Smooth muscle cell (in vitro differentiated cells): Measurements from ENCODE around the gene HIGD1A. TPM values are rescaled to one million over a fixed set of nuclear protein-coding genes. Genes with fewer than 3 reads are reported as not detected.

Experiments used
- DNase-seq: peaks from one replicate; lab custom pipeline; 2025; ENCODE audit not compliant: unreplicated experiment; lab: John Stamatoyannopoulos, UW
- H2AFZ ChIP-seq: fragments of 200-600 bp; sonication (generic); 2 replicates; pipeline ENCODE4 v1.6.0; 2016; ENCODE audit warnings: antibody characterized with exemption, low read depth, mild to moderate bottlenecking
- H3F3A ChIP-seq: fragments of 200-600 bp; sonication (generic); 2 replicates; pipeline ENCODE4 v1.6.0; 2017; ENCODE audit warnings: antibody characterized with exemption, low read depth
- H3K27ac ChIP-seq: fragments of 200-600 bp; sonication (generic); 2 replicates; pipeline ENCODE4 v1.5.1; 2016; ENCODE audit warnings: low read depth, mild to moderate bottlenecking
- H3K27me3 ChIP-seq: fragments of 200-600 bp; sonication (generic); 2 replicates; pipeline ENCODE4 v1.6.1; 2016; ENCODE audit warnings: low read depth, mild to moderate bottlenecking
- H3K36me3 ChIP-seq: fragments of 200-600 bp; sonication (generic); 2 replicates; pipeline ENCODE4 v1.5.1; 2016; ENCODE audit warnings: low read depth
- H3K4me1 ChIP-seq: fragments of 200-600 bp; sonication (generic); 2 replicates; pipeline ENCODE4 v1.5.1; 2016; ENCODE audit warnings: low read depth
- H3K4me2 ChIP-seq: fragments of 200-600 bp; sonication (generic); 2 replicates; pipeline ENCODE4 v1.6.0; 2016; ENCODE audit warnings: mild to moderate bottlenecking
- H3K4me3 ChIP-seq: fragments of 200-600 bp; sonication (generic); 2 replicates; pipeline ENCODE4 v1.5.1; 2016; ENCODE audit warnings: mild to moderate bottlenecking
- H3K79me2 ChIP-seq: fragments of 200-600 bp; sonication (generic); 2 replicates; pipeline ENCODE4 v1.6.0; 2016; ENCODE audit warnings: low read depth, mild to moderate bottlenecking
- H3K9ac ChIP-seq: fragments of 200-600 bp; sonication (generic); 2 replicates; pipeline ENCODE4 v1.6.0; 2016; ENCODE audit warnings: low read depth
- H3K9me3 ChIP-seq: fragments of 200-600 bp; sonication (generic); replicated peaks from 2 replicates; pipeline ENCODE4 v1.5.1; 2016; ENCODE audit warnings: low read depth
- H4K20me1 ChIP-seq: fragments of 200-600 bp; sonication (generic); 2 replicates; pipeline ENCODE4 v1.6.0; 2016; ENCODE audit warnings: low read depth
- CTCF ChIP-seq: fragments of 200-600 bp; sonication (generic); IDR thresholded peaks from 2 replicates; pipeline ENCODE4 v1.5.1; 2017; ENCODE audit warnings: borderline replicate concordance, mild to moderate bottlenecking, antibody characterized with exemption; ENCODE audit not compliant: insufficient read depth, poor library complexity, severe bottlenecking
- WGBS: methylation state at CpG from one replicate; pipeline ENCODE4 v1.1.7; 2016; ENCODE audit warnings: low lambda C conversion rate; 5-methylcytosine and 5-hydroxymethylcytosine counted together
- polyA plus RNA-seq: library from polyadenylated mRNA; unstranded; fragments of >200 nt; fragmentation: Nextera tagmentation; extraction: Ambion mirVana; gene quantifications from 2 replicates; pipeline ENCODE4 v1.2.1, GENCODE V29; 2016
- total RNA-seq: library from RNA; depleted of rRNA; stranded (reverse); fragments of >200 nt; gene quantifications from 2 replicates; pipeline ENCODE4 v1.2.3, GENCODE V29; 2014

HIGD1A gene
- total and polyA plus RNA-seq, 2 experiments from 2014 or later: 159 to 339 TPM

- no peak for TF ChIP-seq CTCF
- Histone ChIP-seq H3K79me2 (no peaks in the 10 kb centered on the region), H3K4me2 (no peak overlapping the region), H3K36me3 (no peaks in the 10 kb centered on the region), H2AFZ (no peak overlapping the region), H3K9ac (no peak overlapping the region), H3K9me3 (no peaks in the 10 kb centered on the region), H3K27me3 (no peaks in the 10 kb centered on the region), H3K4me1 (no peaks in the 10 kb centered on the region), H3K4me3 (no peak overlapping the region), H3K27ac (no peak overlapping the region), H3F3A (no peaks in the 10 kb centered on the region), H4K20me1 (no peaks in the 10 kb centered on the region)
- no peak for DNase-seq
- WGBS: 95% methylated on average over 9 of the region's 9 CpGs
Measured at GRCh38 chr3:42752441-42752840, 51.8 kb downstream of the HIGD1A start.

- H3K9ac ChIP-seq: no peak overlapping the region
Measured at GRCh38 chr3:42751609-42752008, 52.7 kb downstream of the HIGD1A start.

GRCh38 chr3:42750834-42751233, 53.5 kb downstream of the HIGD1A start:
- Histone ChIP-seq H2AFZ (no peak overlapping the region), H3K36me3 (no peaks in the 10 kb centered on the region), H3K4me2 (no peak overlapping the region), H3F3A (no peaks in the 10 kb centered on the region), H3K27ac (no peak overlapping the region), H3K79me2 (no peaks in the 10 kb centered on the region), H3K27me3 (no peaks in the 10 kb centered on the region), H3K4me1 (peaks cover 3% of the 10 kb centered on the region), H3K9me3 (no peaks in the 10 kb centered on the region), H4K20me1 (no peaks in the 10 kb centered on the region), H3K4me3 (no peak overlapping the region), H3K9ac (no peak overlapping the region)
- TF ChIP-seq CTCF: no peak
- DNase-seq: no peak
- WGBS: 97% methylated on average over 7 of the region's 7 CpGs

More at GRCh38 chr3:42751609-42752008, 52.7 kb downstream of the HIGD1A start:
- no peaks in the 10 kb centered on the region for H3K36me3 ChIP-seq
- no peaks in the 10 kb centered on the region for H3K4me1 ChIP-seq
- no peak overlapping the region for H3K4me2 ChIP-seq
- H3F3A ChIP-seq: no peaks in the 10 kb centered on the region
- no peak for TF ChIP-seq CTCF
- H2AFZ ChIP-seq: no peak overlapping the region
- no peak for DNase-seq
- no peak overlapping the region for H3K4me3 ChIP-seq
- no peaks in the 10 kb centered on the region for H3K9me3 ChIP-seq
- no peak overlapping the region for H3K27ac ChIP-seq
- H3K27me3 ChIP-seq: no peaks in the 10 kb centered on the region
- WGBS: 95% methylated on average over 9 of the region's 9 CpGs
- H3K79me2 ChIP-seq: no peaks in the 10 kb centered on the region
- H4K20me1 ChIP-seq: no peaks in the 10 kb centered on the region

- H3K27ac ChIP-seq: no peak overlapping the region
- H3K4me2 ChIP-seq: no peak overlapping the region
- no peak overlapping the region for H3K4me3 ChIP-seq
- H3K79me2 ChIP-seq: no peaks in the 10 kb centered on the region
- peaks cover 3% of the 10 kb centered on the region for H3K4me1 ChIP-seq
- no peak overlapping the region for H2AFZ ChIP-seq
- DNase-seq: no peak
- TF ChIP-seq CTCF: peak; percentile 32
- H3K27me3 ChIP-seq: no peaks in the 10 kb centered on the region
- no peak overlapping the region for H3K9ac ChIP-seq
- no peaks in the 10 kb centered on the region for H3F3A ChIP-seq
- no peaks in the 10 kb centered on the region for H3K36me3 ChIP-seq
- 45% methylated on average over 10 of the region's 10 CpGs for WGBS
- H3K9me3 ChIP-seq: no peaks in the 10 kb centered on the region
- H4K20me1 ChIP-seq: no peaks in the 10 kb centered on the region
Measured at GRCh38 chr3:42749753-42750231, 54.5 kb downstream of the HIGD1A start.
